ENCODE measurements around the gene NRG2. TPM values are rescaled to one million over a fixed set of nuclear protein-coding genes. Genes with fewer than 3 reads are reported as not detected.

Gene NRG2
- total RNA-seq, 1 experiment from 2014 or later, result 0.91 TPM

- DNase-seq (ENCODE audit: low read depth, low spot score) (no peak), ATAC-seq (no peak)
- POLR2A ChIA-PET, result interaction anchor here (0.7 to 1.4 kb wide), 2 partner anchors 16 to 30 kb away, joined by 3 to 6 read pairs; no protein-coding TSS in a partner anchor
- H3K9me2 ChIP-seq (ENCODE audit: insufficient read depth), result no peaks in the 10 kb centered on the region
- no peaks in the 10 kb centered on the region for H3K36me3 ChIP-seq (ENCODE audit: control insufficient read depth in 1 of 2, insufficient read depth in 2 of 2, low read length in 2 of 2)
- BruUV-seq (replicated peaks), result no TSS peak
- H3K79me2 ChIP-seq (ENCODE audit: insufficient read depth, low read length), result no peaks in the 10 kb centered on the region
- H3K4me1 ChIP-seq (ENCODE audit: control insufficient read depth in 1 of 2, insufficient read depth in 2 of 2, low read length in 2 of 2), result peaks cover 20 to 45% of the 10 kb centered on the region in 2 experiments
- TF ChIP-seq RAD21 (IDR thresholded peaks at IDR 0.05; ENCODE audit: low read depth) (no peak), ELF1 (IDR thresholded peaks at IDR 0.05; ENCODE audit: borderline replicate concordance, low read depth) (no peak), ZNF274 (IDR thresholded peaks at IDR 0.05; ENCODE audit: low read depth, low read length) (no peak), POLR2A (IDR thresholded peaks at IDR 0.05; ENCODE audit: borderline replicate concordance, extremely low read depth, insufficient read depth, insufficient read length) (no peak), ZBTB33 (IDR thresholded peaks at IDR 0.05; ENCODE audit: extremely low read depth, insufficient replicate concordance, low read length) (no peak), CTCF (IDR thresholded peaks at IDR 0.05 in 2 of 3, conservative IDR thresholded peaks at IDR 0.05 in 1 of 3; ENCODE audit: borderline replicate concordance in 1 of 3, insufficient read depth in 1 of 3, low read depth in 2 of 3, low read length in 2 of 3) (no peak), YY1 (IDR thresholded peaks at IDR 0.05; ENCODE audit: extremely low read depth, insufficient replicate concordance, low read depth, low read length) (no peak), EGR1 (IDR thresholded peaks at IDR 0.05; ENCODE audit: low read depth) (no peak), JUND (IDR thresholded peaks at IDR 0.05) (no peak), FOSL1 (IDR thresholded peaks at IDR 0.05; ENCODE audit: low read depth) (no peak)
- no peaks in the 10 kb centered on the region for H4K20me1 ChIP-seq (ENCODE audit: insufficient read depth)
- peak overlapping the region; percentile 76 for H3K4me2 ChIP-seq (ENCODE audit: low read length)
- intact Hi-C loops (cut with micrococcal nuclease), result no loop called here
- no peaks in the 10 kb centered on the region for H3K27me3 ChIP-seq (ENCODE audit: insufficient read depth, low read length)
- H3K9me3 ChIP-seq (ENCODE audit: control insufficient read depth in 1 of 2, insufficient read depth in 1 of 2, low read depth in 1 of 2, low read length in 2 of 2), result no peaks in the 10 kb centered on the region
- RAD21 ChIA-PET (ENCODE audit: low non-redundant PET in 1 of 2, low total read pairs in 2 of 2, uncharacterized antibody in 2 of 2, unreplicated experiment in 2 of 2), result interaction anchor here in 1 of 2 experiments (1.4 kb wide), 1 partner anchor 16 kb away, joined by 4 read pairs; no protein-coding TSS in a partner anchor
- CTCF ChIA-PET, result interaction anchor here (1.6 kb wide), 1 partner anchor 16 kb away, joined by 15 read pairs; no protein-coding TSS in a partner anchor
- H3K9ac ChIP-seq (ENCODE audit: low read length), result no peak overlapping the region
- H2AFZ ChIP-seq (ENCODE audit: low read depth, low read length, poor library complexity, severe bottlenecking), result no peak overlapping the region
- peak overlapping the region; percentile 56; the same call in 1 of the 2 replicates for H3K27ac ChIP-seq (ENCODE audit: low read depth, low read length)
- no peak overlapping the region for H3K4me3 ChIP-seq (replicated peaks in 1 of 2; ENCODE audit: low read depth in 1 of 2, low read length in 2 of 2)
These were observed 58.3 kb downstream of the NRG2 start for GRCh38 chr5:139984816-139985215.
